Spinal cord (tissue), 10 donors: ENCODE results near the gene WNK4. TPM values are rescaled to one million over a fixed set of nuclear protein-coding genes. Genes with fewer than 3 reads are reported as not detected.

Source experiments
- DNase-seq, 6 donors: peaks; one replicate each; pipeline versions ENCODE4 v3.0.0 to v3.0.0-alpha.2; 2013 to 2015; ENCODE audit warnings: low spot score in 6 of 6, low read depth in 4 of 6
- H3K27ac ChIP-seq: one replicate; pipeline ENCODE4 v1.5.1; 2013; ENCODE audit warnings: low read depth, low read length, control low read depth
- H3K27me3 ChIP-seq: one replicate; pipeline ENCODE4 v1.6.1; 2013; ENCODE audit warnings: low read length; ENCODE audit not compliant: control insufficient read depth, insufficient read depth
- H3K36me3 ChIP-seq: one replicate; pipeline ENCODE4 v1.6.1; 2013; ENCODE audit warnings: low read length; ENCODE audit not compliant: control insufficient read depth, insufficient read depth
- H3K4me1 ChIP-seq: one replicate; pipeline ENCODE4 v1.6.1; 2013; ENCODE audit warnings: low read length; ENCODE audit not compliant: control insufficient read depth, insufficient read depth
- H3K4me3 ChIP-seq: one replicate; pipeline ENCODE4 v1.5.1; 2013; ENCODE audit warnings: low read depth, low read length, control low read depth
- H3K9me3 ChIP-seq: one replicate; pipeline ENCODE4 v1.6.1; 2013; ENCODE audit warnings: low read length; ENCODE audit not compliant: control insufficient read depth, insufficient read depth
- WGBS: methylation state at CpG from one replicate; pipeline ENCODE4 v1.1.5; 2013; ENCODE audit warnings: missing lambda C conversion rate; ENCODE audit not compliant: insufficient coverage; 5-methylcytosine and 5-hydroxymethylcytosine counted together
- polyA plus RNA-seq, 2 donors: library from polyadenylated mRNA; unstranded; fragments of 120-200 nt; gene quantifications; one replicate each; pipeline ENCODE4 v1.2.1, GENCODE V29; 2013; ENCODE audit not compliant: insufficient read length in 2 of 2
- total RNA-seq, 2 donors: library from RNA; depleted of rRNA in 1 of 2; stranded (reverse); fragments of 120-200 nt in 1 of 2; fragments of >200 nt in 1 of 2; gene quantifications; one replicate each; pipeline versions ENCODE4 v1.2.3 to v1.2.4, GENCODE V29; 2013 to 2014
- donor health status: healthy.

Gene WNK4
- total and polyA plus RNA-seq, 4 donors = 1.9 to 14.1 (median 7.3) TPM

DNA sequence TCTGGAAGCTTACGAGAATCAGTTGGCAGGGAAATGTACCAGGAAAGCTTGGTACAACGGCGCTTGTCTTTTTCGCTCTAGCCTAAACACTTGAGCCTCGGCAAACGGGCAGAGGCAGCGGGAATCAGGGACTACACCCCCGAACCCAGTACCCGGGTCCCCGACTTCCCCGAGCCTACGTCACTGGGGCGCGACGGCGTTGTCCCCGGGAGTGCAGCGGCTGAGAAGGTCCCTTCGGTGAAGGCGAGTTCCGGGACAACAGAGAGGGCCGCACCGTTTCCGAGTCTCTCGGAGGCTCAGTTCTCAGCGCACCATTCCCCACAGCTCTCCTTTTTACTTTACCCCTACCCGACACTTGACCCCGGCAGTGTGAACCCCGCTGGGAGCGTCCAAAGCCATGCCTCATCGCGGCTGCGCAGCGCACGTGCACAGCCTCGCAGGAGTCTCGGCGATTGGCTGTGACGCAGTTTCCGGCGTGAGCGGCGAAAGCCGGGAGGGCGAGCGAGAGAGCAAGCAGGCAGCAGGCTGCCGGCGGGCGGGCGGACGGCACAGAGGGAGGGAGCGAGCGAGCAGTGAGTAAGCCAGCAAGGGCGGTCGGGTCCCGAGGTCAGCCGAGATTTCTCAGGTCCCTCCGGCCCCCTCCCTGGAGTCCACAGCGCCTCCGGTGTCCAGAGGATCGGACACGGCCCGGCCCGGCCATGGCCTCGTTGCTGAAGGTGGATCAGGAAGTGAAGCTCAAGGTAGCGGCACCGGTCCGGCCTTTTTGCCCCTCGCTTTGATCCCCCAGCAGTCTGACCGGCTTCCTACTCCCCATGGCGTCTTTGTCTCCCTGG, 52.7 kb downstream of the WNK4 start, which contains the start of gene PSME3:
Gene PSME3 (plus strand): TSS at position 464 of the 833 bp plus-strand sequence. CDS start 235 bp downstream, at position 699.
- under 1% methylated on average over 66 of the region's 71 CpGs for WGBS
- peaks cover 10% of the 10 kb centered on the region for H3K4me1 ChIP-seq
- peak; percentile 80 to 97 (median 91) for DNase-seq

DNA sequence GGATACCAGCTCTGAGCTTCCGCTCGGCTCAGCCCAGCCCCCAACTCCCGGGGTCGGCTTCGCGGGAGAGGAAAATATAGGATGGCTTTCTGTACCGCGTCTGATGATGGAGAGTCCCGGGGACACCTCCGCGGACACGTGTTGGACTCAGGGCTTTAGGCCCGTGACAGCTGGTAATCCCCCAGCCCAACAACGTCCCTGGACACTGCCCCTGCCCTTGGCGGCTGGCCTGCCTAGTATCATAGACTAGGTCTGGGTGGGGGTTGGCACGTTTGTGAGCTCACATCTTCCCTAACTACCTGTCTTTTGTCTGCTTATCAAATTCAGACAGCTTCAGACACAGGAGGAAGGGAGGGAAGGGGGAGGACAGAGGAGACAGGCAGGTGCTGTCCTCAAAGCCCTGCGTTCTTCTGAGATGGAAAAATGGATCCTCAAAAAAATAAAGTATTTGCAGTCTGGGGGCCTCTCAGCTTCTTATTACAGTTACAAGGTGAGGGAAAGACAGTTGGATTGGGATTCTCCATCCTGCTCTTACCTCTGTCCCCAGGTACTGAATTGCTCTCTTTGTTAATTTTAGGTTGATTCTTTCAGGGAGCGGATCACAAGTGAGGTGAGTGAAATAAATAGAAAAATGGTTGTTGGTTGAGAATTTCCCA, 53.5 kb downstream of the WNK4 start:
- no peak for DNase-seq

More for the DNA sequence above, 52.7 kb downstream of the WNK4 start, which contains the start of gene PSME3:
- H3K9me3 ChIP-seq = no peaks in the 10 kb centered on the region
- H3K27ac ChIP-seq = peak within 1 kb of the TSS; percentile 83
- H3K27me3 ChIP-seq = no peaks in the 10 kb centered on the region
- peak within 1 kb of the TSS; percentile 97 for H3K4me3 ChIP-seq
- H3K36me3 ChIP-seq = peaks cover 34% of the 10 kb centered on the region

DNA sequence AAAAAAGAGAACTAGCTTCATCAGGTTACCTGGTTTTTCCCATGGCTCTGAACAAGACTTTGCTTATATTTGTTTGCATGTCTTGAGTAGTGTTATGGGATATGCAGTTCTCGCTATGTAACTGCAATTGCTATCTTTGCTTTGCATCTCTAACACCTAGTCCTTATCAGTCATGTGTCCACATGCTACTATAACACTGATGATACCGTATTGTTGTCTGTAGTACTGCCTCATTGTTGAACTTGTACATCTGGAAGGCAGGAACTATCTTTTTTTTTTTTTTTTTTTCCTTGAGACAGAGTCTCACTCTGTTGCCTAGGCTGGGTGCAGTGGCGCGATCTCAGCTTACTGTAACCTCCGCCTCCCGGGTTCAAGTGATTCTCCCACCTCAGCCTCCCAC, 55.3 kb downstream of the WNK4 start:
- no peak overlapping the region for H3K27ac ChIP-seq
- H3K36me3 ChIP-seq = peaks cover 60% of the 10 kb centered on the region
- H3K27me3 ChIP-seq = no peaks in the 10 kb centered on the region
- no peak overlapping the region for H3K4me3 ChIP-seq
- no peaks in the 10 kb centered on the region for H3K9me3 ChIP-seq
- peaks cover 10% of the 10 kb centered on the region for H3K4me1 ChIP-seq
- no CpG with 5 or more reads among the region's 6 CpGs for WGBS
- no peak for DNase-seq

More for the DNA sequence above, 53.5 kb downstream of the WNK4 start:
- 4% methylated on average over 7 of the region's 18 CpGs for WGBS
- Histone ChIP-seq H3K4me3 (peak overlapping the region; percentile 97), H3K9me3 (no peaks in the 10 kb centered on the region), H3K4me1 (peaks cover 10% of the 10 kb centered on the region), H3K36me3 (peaks cover 42% of the 10 kb centered on the region), H3K27me3 (no peaks in the 10 kb centered on the region), H3K27ac (peak overlapping the region; percentile 83)

DNA sequence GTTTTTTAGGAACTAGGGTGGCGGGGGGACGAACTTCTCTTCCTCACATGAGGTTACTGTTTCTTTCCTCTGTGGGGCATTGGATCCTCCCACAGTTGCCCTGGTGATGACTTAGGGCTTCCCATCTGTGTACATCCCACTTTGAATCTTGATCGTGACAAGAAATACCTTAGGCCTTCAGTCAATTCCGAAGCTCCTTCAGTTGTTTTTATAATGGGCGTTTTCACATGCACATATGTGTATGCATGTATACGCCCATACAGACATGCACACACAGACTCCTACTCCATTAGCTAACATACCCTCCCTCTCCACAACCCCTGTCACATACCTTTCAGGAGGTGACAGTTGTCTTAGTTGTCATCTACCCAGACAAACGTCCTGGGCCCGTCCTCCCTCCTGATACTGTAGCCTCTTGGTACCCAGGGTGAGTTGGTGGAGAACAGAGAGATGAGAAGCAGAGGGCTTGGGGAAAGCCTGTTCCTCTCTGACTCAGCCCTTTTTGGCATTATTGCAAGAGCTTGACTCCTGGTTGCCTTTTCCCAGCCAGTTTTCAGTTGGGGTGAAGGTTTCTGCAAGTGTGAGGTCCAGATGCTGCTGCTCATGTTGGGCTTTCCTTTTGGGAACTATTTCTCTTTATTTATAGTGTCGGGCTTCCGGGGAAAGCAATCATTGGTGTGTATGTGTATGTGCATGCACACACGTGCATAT, 61.7 kb downstream of the WNK4 start:
- no peak for DNase-seq
- Histone ChIP-seq H3K27ac (no peak overlapping the region), H3K27me3 (no peaks in the 10 kb centered on the region), H3K36me3 (peaks cover 81% of the 10 kb centered on the region), H3K4me1 (no peaks in the 10 kb centered on the region), H3K9me3 (no peaks in the 10 kb centered on the region), H3K4me3 (no peak overlapping the region)
- WGBS = 87% methylated on average over 6 of the region's 11 CpGs

DNA sequence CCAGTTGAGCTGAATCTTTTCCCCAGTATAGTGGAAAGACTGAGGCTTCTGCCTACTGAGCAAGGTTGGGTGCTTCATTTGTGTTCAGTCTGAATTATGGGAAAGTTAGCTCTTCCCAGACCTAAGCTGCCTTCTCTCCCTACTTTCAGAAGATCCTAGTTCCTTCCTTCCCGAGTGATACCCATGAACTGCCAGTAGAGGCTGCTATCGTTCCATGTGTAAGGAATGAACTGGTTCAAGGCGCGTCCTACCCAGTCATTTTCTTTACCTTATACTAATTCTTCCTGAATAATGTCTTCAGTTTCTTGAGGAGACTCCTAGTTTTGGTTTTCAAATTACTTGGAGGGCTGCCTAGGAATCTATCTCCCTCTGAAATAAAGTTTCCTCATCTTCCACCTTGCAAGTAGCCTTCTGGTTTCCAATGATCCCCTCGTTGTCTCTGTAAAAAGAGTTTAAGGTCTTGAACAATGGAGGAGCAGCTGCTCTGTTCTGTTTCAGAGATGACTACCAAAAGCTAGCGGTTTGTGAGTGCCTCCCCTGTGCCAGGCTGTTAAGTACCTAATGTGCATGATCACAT, 63.0 kb downstream of the WNK4 start:
- Histone ChIP-seq H3K4me3 (no peak overlapping the region), H3K4me1 (no peaks in the 10 kb centered on the region), H3K36me3 (peaks cover 67% of the 10 kb centered on the region), H3K27ac (no peak overlapping the region), H3K27me3 (no peaks in the 10 kb centered on the region), H3K9me3 (no peaks in the 10 kb centered on the region)
- no CpG with 5 or more reads among the region's 6 CpGs for WGBS
- DNase-seq = peak; percentile 29 to 89 (median 49)

DNA sequence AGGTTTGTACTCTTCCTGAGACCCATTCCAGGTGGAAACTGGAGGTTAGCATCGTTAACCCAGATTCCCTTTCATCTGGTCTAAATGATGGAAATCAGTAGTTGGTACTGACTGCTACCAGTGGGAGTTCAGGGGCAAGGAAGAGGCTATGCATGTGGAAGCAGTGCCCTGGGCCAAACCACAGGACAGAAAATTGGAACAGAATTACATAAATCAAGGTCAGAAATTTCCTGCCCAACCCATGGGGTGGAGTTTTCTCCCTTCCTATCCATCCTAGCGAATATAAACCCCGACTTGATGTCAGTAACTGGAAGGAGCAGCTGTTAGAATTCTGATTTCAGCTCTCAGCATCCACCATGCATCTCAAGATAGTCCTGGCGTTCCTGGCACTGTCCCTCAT, 63.9 kb downstream of the WNK4 start, which contains the start of gene AOC2:
Gene AOC2 (plus strand): TSS at position 310 of the 400 bp plus-strand sequence. CDS start 47 bp downstream, at position 357.
- H3K9me3 ChIP-seq = no peaks in the 10 kb centered on the region
- H3K4me3 ChIP-seq = no peak within 1 kb of the TSS
- no peak for DNase-seq
- H3K36me3 ChIP-seq = peaks cover 59% of the 10 kb centered on the region
- 96% methylated on average over 4 of the region's 4 CpGs for WGBS
- no peaks in the 10 kb centered on the region for H3K4me1 ChIP-seq
- no peaks in the 10 kb centered on the region for H3K27me3 ChIP-seq
- no peak within 1 kb of the TSS for H3K27ac ChIP-seq

DNA sequence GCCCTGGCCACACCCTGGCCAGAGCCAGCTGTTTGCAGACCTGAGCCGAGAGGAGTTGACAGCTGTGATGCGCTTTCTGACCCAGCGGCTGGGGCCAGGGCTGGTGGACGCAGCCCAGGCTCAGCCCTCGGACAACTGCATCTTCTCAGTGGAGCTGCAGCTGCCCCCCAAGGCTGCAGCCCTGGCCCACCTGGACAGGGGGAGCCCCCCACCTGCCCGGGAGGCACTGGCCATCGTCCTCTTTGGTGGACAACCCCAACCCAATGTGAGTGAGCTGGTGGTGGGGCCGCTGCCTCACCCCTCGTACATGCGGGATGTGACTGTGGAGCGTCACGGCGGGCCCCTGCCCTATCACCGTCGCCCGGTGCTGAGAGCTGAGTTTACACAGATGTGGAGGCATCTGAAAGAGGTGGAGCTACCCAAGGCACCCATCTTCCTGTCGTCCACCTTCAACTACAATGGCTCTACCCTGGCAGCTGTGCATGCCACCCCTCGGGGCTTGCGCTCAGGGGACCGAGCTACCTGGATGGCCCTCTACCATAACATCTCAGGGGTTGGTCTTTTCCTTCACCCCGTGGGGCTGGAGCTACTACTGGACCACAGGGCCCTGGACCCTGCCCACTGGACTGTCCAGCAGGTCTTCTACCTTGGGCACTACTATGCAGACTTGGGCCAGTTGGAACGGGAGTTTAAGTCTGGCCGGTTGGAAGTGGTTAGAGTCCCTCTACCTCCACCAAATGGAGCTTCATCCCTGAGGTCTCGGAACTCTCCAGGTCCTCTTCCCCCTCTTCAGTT, 64.5 kb downstream of the WNK4 start:
- no peak overlapping the region for H3K4me3 ChIP-seq
- peaks cover 4% of the 10 kb centered on the region for H3K4me1 ChIP-seq
- no peaks in the 10 kb centered on the region for H3K9me3 ChIP-seq
- H3K27me3 ChIP-seq = no peaks in the 10 kb centered on the region
- no peak overlapping the region for H3K27ac ChIP-seq
- DNase-seq = no peak
- 94% methylated on average over 21 of the region's 24 CpGs for WGBS
- peaks cover 52% of the 10 kb centered on the region for H3K36me3 ChIP-seq

DNA sequence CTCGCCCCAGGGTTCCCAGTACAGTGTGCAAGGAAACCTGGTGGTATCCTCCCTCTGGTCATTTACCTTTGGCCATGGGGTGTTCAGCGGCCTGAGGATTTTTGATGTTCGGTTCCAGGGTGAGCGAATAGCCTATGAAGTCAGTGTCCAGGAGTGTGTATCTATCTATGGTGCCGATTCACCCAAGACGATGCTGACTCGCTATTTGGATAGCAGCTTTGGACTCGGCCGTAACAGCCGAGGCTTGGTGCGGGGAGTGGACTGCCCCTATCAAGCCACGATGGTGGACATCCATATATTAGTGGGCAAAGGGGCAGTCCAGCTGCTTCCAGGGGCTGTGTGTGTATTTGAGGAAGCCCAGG, 65.1 kb downstream of the WNK4 start:
- peaks cover 7% of the 10 kb centered on the region for H3K4me1 ChIP-seq
- WGBS = 94% methylated on average over 8 of the region's 12 CpGs
- no peaks in the 10 kb centered on the region for H3K9me3 ChIP-seq
- H3K4me3 ChIP-seq = no peak overlapping the region
- no peaks in the 10 kb centered on the region for H3K27me3 ChIP-seq
- no peak for DNase-seq
- H3K27ac ChIP-seq = no peak overlapping the region
- peaks cover 47% of the 10 kb centered on the region for H3K36me3 ChIP-seq
